ENCODE data around the gene MYH14.

DNA sequence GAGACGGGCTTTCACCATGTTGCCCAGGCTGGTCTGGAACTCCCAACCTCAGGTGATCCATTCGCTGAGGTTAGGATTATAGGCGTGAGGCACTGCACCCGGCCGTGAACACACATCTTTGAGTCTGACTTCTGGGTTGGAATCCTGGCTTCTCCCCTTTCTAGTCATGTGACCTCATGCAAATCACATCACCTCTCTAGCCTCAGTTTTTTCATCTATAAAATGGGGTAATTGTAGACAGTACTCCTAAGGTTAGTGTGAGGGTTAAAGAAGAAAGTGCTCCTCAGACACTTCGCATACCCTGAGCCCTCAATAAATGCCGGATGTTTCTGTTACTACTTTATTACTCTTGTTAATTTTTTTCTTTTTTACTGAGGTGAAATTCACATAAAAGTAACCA is 70.4 kb downstream of the MYH14 start:
- TF ChIP-seq, protein P1, sequence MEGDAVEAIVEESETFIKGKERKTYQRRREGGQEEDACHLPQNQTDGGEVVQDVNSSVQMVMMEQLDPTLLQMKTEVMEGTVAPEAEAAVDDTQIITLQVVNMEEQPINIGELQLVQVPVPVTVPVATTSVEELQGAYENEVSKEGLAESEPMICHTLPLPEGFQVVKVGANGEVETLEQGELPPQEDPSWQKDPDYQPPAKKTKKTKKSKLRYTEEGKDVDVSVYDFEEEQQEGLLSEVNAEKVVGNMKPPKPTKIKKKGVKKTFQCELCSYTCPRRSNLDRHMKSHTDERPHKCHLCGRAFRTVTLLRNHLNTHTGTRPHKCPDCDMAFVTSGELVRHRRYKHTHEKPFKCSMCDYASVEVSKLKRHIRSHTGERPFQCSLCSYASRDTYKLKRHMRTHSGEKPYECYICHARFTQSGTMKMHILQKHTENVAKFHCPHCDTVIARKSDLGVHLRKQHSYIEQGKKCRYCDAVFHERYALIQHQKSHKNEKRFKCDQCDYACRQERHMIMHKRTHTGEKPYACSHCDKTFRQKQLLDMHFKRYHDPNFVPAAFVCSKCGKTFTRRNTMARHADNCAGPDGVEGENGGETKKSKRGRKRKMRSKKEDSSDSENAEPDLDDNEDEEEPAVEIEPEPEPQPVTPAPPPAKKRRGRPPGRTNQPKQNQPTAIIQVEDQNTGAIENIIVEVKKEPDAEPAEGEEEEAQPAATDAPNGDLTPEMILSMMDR (IDR thresholded peaks at IDR 0.05): no peak
- TF ChIP-seq POLR2AphosphoS5 (IDR thresholded peaks at IDR 0.05): no peak
- TF ChIP-seq EP300 (IDR thresholded peaks at IDR 0.05): no peak
- TF ChIP-seq POLR2A (IDR thresholded peaks at IDR 0.05): no peak
